PC-9 (cell line): ENCODE measurements around the gene MTARC2. TPM values are rescaled to one million over a fixed set of nuclear protein-coding genes. Genes with fewer than 3 reads are reported as not detected.

Experiments
- BruUV-seq: library from RNA; stranded (reverse); fragments of 400-500 nt; replicated peaks from 2 replicates; lab custom pipeline; 2021; lab: Mats Ljungman, UMichigan
- CTCF ChIA-PET: fragments of 300-600 bp; sonication (Branson Sonifier 250); formaldehyde crosslinking; loops from one replicate; lab custom pipeline; 2022; ENCODE audit warnings: antibody characterized with exemption; lab: Charles Lee
- POLR2A ChIA-PET: fragments of 300-600 bp; sonication (Branson Sonifier 250); formaldehyde crosslinking; loops from one replicate; lab custom pipeline; 2022; ENCODE audit warnings: antibody characterized with exemption; ENCODE audit not compliant: unreplicated experiment; lab: Charles Lee
- DNase-seq, 2 experiments: peaks; one replicate each; pipeline versions ENCODE4 v3.0.0 to v3.0.0-alpha.2; 2015 to 2022; ENCODE audit warnings: mixed read lengths in 1 of 2
- H2AFZ ChIP-seq: fragments of 200-600 bp; sonication (generic); 2 replicates; pipeline ENCODE4 v1.8.1; 2017; ENCODE audit warnings: antibody characterized with exemption
- H3F3A ChIP-seq: fragments of 200-600 bp; sonication (generic); 2 replicates; pipeline ENCODE4 v1.8.1; 2017; ENCODE audit warnings: antibody characterized with exemption, mild to moderate bottlenecking, low read depth; ENCODE audit not compliant: insufficient read depth
- H3K27ac ChIP-seq: fragments of 200-600 bp; sonication (generic); 2 replicates; pipeline ENCODE4 v1.6.1; 2016; ENCODE audit warnings: mixed run types
- H3K27me3 ChIP-seq: fragments of 200-600 bp; sonication (generic); 2 replicates; pipeline ENCODE4 v1.6.1; 2016; ENCODE audit warnings: low read depth, mixed run types; ENCODE audit not compliant: insufficient read depth
- H3K36me3 ChIP-seq: fragments of 200-600 bp; sonication (generic); 2 replicates; pipeline ENCODE4 v1.6.1; 2016; ENCODE audit warnings: low read depth, mixed run types
- H3K4me1 ChIP-seq: fragments of 200-600 bp; sonication (generic); replicated peaks from 2 replicates; pipeline ENCODE4 v1.6.1; 2016; ENCODE audit warnings: mixed run types; ENCODE audit not compliant: insufficient read depth
- H3K4me2 ChIP-seq: fragments of 200-600 bp; sonication (generic); 2 replicates; pipeline ENCODE4 v1.6.1; 2017; ENCODE audit warnings: mixed run types
- H3K4me3 ChIP-seq: fragments of 200-600 bp; sonication (generic); 2 replicates; pipeline ENCODE4 v1.6.1; 2016; ENCODE audit warnings: mixed run types
- H3K79me2 ChIP-seq: fragments of 200-600 bp; sonication (generic); 2 replicates; pipeline ENCODE4 v1.6.1; 2017; ENCODE audit warnings: low read depth, mixed run types
- H3K9me2 ChIP-seq: fragments of 200-600 bp; sonication (generic); 2 replicates; pipeline ENCODE4 v1.8.1; 2017; ENCODE audit warnings: mild to moderate bottlenecking; ENCODE audit not compliant: insufficient read depth
- H3K9me3 ChIP-seq: fragments of 200-600 bp; sonication (generic); 2 replicates; pipeline ENCODE4 v1.8.1; 2016; ENCODE audit warnings: low read depth; ENCODE audit not compliant: insufficient read depth
- H4K20me1 ChIP-seq: fragments of 200-600 bp; sonication (generic); 2 replicates; pipeline ENCODE4 v1.8.1; 2017; ENCODE audit not compliant: insufficient read depth
- EZH2 ChIP-seq: fragments of 200-600 bp; sonication (generic); IDR thresholded peaks from 2 replicates; pipeline ENCODE4 v1.8.0; 2017; ENCODE audit warnings: antibody characterized with exemption, low read depth
- intact Hi-C: fragments of 100-400 bp; cut with micrococcal nuclease; formaldehyde crosslinking; loops from one replicate; pipeline ENCODE4 v1.10.0; 2022; ENCODE audit not compliant: unreplicated experiment
- total RNA-seq: library from RNA; stranded (reverse); gene quantifications from 2 replicates; pipeline ENCODE4 v1.2.3, GENCODE V29; 2021
- TF ChIP-seq, protein P1 (sequence below): fragments of 200-600 bp; sonication (generic); conservative IDR thresholded peaks from 2 replicates; pipeline ENCODE4 v1.6.1; 2017; ENCODE audit warnings: mixed run types, antibody characterized with exemption, mild to moderate bottlenecking, moderate library complexity

Gene MTARC2
- total RNA-seq, 1 experiment from 2014 or later = 23.1 TPM

GRCh38 chr1:220772846-220773245 is 24.7 kb downstream of the MTARC2 start:
- H3K27me3 ChIP-seq = no peaks in the 10 kb centered on the region
- BruUV-seq = no TSS peak
- H3K4me2 ChIP-seq = no peak overlapping the region
- no peak overlapping the region for H3K27ac ChIP-seq
- no peak overlapping the region for H2AFZ ChIP-seq
- no peaks in the 10 kb centered on the region for H3K4me1 ChIP-seq
- TF ChIP-seq, protein P1, sequence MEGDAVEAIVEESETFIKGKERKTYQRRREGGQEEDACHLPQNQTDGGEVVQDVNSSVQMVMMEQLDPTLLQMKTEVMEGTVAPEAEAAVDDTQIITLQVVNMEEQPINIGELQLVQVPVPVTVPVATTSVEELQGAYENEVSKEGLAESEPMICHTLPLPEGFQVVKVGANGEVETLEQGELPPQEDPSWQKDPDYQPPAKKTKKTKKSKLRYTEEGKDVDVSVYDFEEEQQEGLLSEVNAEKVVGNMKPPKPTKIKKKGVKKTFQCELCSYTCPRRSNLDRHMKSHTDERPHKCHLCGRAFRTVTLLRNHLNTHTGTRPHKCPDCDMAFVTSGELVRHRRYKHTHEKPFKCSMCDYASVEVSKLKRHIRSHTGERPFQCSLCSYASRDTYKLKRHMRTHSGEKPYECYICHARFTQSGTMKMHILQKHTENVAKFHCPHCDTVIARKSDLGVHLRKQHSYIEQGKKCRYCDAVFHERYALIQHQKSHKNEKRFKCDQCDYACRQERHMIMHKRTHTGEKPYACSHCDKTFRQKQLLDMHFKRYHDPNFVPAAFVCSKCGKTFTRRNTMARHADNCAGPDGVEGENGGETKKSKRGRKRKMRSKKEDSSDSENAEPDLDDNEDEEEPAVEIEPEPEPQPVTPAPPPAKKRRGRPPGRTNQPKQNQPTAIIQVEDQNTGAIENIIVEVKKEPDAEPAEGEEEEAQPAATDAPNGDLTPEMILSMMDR = no peak
- CTCF ChIA-PET = no interaction called here
- H3K36me3 ChIP-seq = no peaks in the 10 kb centered on the region
- no peak for DNase-seq
- no peaks in the 10 kb centered on the region for H3K9me2 ChIP-seq
- POLR2A ChIA-PET = interaction anchor here (0.5 to 0.7 kb wide), 2 partner anchors 26 to 1165 kb away, joined by 3 to 4 read pairs; no protein-coding TSS in a partner anchor
- no peaks in the 10 kb centered on the region for H3K79me2 ChIP-seq
- peaks cover 5% of the 10 kb centered on the region; the same call in 1 of the 2 replicates for H4K20me1 ChIP-seq
- intact Hi-C loops = loop anchor here (10.0 kb wide), 1 partner anchor 398 kb away; no protein-coding TSS in a partner anchor
- no peak overlapping the region for H3K4me3 ChIP-seq
- no peaks in the 10 kb centered on the region for H3K9me3 ChIP-seq
- H3F3A ChIP-seq = peaks cover 4% of the 10 kb centered on the region; the same call in 1 of the 2 replicates

DNA sequence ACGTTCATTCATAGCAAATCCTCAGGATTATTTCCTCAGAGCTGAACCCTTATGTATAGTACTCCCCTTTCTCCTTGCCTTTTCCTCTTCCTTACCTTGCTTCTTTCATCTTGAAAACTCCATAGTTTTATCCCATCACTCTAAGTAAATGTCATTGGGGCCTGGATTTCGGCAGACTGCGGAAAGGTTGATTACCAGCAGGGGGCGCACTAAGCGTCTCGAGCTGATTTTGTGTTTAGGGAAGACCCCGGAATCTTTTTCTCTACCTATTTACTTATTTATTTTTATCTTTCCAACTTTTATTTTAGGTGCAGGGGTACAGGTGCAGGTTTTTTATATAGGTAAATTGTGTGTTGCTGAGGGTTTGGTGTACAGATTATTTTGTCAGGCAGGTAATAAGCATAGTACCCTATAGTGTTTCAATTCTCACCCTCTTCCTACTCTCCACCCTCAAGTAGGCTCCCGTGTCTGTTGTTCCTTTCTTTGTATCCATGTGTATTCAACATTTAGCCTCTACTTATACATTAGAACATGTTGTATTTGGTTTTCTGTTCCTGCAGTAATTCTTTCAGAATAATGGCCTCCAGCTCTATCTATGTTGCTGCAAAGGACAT is 27.2 kb downstream of the MTARC2 start:
- peaks cover 4% of the 10 kb centered on the region; the same call in 1 of the 2 replicates for H3F3A ChIP-seq
- H3K27me3 ChIP-seq = no peaks in the 10 kb centered on the region
- no TSS peak for BruUV-seq
- DNase-seq = peak in 1 of 2 experiments; percentile 32
- no peak overlapping the region for H3K27ac ChIP-seq
- ChIA-PET CTCF (interaction anchor here (0.6 to 0.9 kb wide), 2 partner anchors 10 to 413 kb away, joined by 3 to 5 read pairs; no protein-coding TSS in a partner anchor), POLR2A (no interaction called here)
- no peak overlapping the region for H3K4me2 ChIP-seq
- H4K20me1 ChIP-seq = peaks cover 5% of the 10 kb centered on the region; the same call in 1 of the 2 replicates
- TF ChIP-seq, protein P1 = peak; percentile 94
- TF ChIP-seq EZH2 = no peak
- intact Hi-C loops = loop anchor here (1.0 to 10.0 kb wide), 4 partner anchors 28 to 478 kb away; partner anchors contain the start of gene MARK1
- no peak overlapping the region for H3K4me3 ChIP-seq
- no peaks in the 10 kb centered on the region for H3K36me3 ChIP-seq
- no peaks in the 10 kb centered on the region for H3K9me2 ChIP-seq
- no peaks in the 10 kb centered on the region for H3K79me2 ChIP-seq
- no peak overlapping the region for H2AFZ ChIP-seq
- H3K9me3 ChIP-seq = no peaks in the 10 kb centered on the region
- no peaks in the 10 kb centered on the region for H3K4me1 ChIP-seq

DNA sequence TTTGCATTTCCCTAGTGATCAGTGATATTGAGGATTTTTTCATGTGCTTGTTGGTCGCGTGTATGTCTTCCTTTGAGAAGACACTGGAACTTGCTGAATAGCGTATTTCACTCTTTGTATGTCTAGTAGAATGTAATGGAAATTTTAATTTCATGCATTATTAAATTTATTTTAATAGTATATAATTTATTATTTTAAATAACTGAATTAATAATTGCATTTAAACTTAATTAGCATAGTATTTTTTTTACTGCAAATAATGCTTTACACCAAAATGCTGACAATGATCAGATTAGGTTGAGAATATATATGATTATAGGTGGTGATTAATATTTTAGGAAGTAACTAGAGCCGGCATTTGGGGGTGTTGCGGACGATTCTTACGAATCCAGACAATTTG is 28.1 kb downstream of the MTARC2 start:
- Histone ChIP-seq H3K4me2 (no peak overlapping the region), H2AFZ (no peak overlapping the region), H3K36me3 (no peaks in the 10 kb centered on the region), H3K79me2 (no peaks in the 10 kb centered on the region), H3K9me2 (no peaks in the 10 kb centered on the region), H3K9me3 (no peaks in the 10 kb centered on the region), H3K27ac (no peak overlapping the region), H3K27me3 (no peaks in the 10 kb centered on the region), H3K4me1 (no peaks in the 10 kb centered on the region), H3K4me3 (no peak overlapping the region), H4K20me1 (peaks cover 5% of the 10 kb centered on the region; the same call in 1 of the 2 replicates), H3F3A (peaks cover 4% of the 10 kb centered on the region; the same call in 1 of the 2 replicates)
- no peak for TF ChIP-seq EZH2
- TF ChIP-seq, protein P1 = no peak
- ChIA-PET POLR2A (no interaction called here), CTCF (interaction anchor here (0.6 to 1.2 kb wide), 9 partner anchors 11 to 504 kb away, joined by 3 to 7 read pairs (median 3); partner anchors contain the start of genes MTARC2 and RAB3GAP2)
- no TSS peak for BruUV-seq
- intact Hi-C loops = loop anchor here (1.0 to 10.0 kb wide), 10 partner anchors 23 to 785 kb away; partner anchors contain the start of genes C1orf115 and MARK1
- DNase-seq = no peak
